Measurements from ENCODE around the gene FBXW9.
"Not testable (repeated sequence)": the region's sequence is repeated elsewhere in the genome, so short reads cannot be mapped to it uniquely, and the experiment has no call there.

Gene FBXW9

GRCh38 chr19:12715929-12716328 is 19.5 kb upstream of the FBXW9 start:
- Histone ChIP-seq H3K27me3 (ENCODE audit: low read length) (no peaks in the 10 kb centered on the region), H2AFZ (ENCODE audit: low read depth, low read length, severe bottlenecking) (no peak overlapping the region), H4K20me1 (ENCODE audit: low read depth, low read length) (peaks cover 7% of the 10 kb centered on the region; the same call in 1 of the 2 replicates), H3F3A (ENCODE audit: insufficient read depth) (no peaks in the 10 kb centered on the region), H3K79me2 (ENCODE audit: insufficient read depth, low read length) (peaks cover 42% of the 10 kb centered on the region), H3K9ac (ENCODE audit: low read length) (no peak overlapping the region), H3K9me3 (ENCODE audit: insufficient read depth, low read length) (no peaks in the 10 kb centered on the region), H3K4me3 (ENCODE audit: insufficient read depth, low read length, poor library complexity, severe bottlenecking) (no peak overlapping the region), H3K27ac (ENCODE audit: low read depth, low read length) (no peak overlapping the region), H3K4me2 (ENCODE audit: low read depth, low read length, poor library complexity, severe bottlenecking) (no peak overlapping the region), H3K9me2 (replicated peaks; ENCODE audit: insufficient read depth, low read length) (no peaks in the 10 kb centered on the region), H3K36me3 (ENCODE audit: low read length) (peaks cover 4% of the 10 kb centered on the region; the same call in 1 of the 2 replicates)
- TF ChIP-seq CTCF (IDR thresholded peaks at IDR 0.05; ENCODE audit: insufficient read depth, low read length, poor library complexity, severe bottlenecking) = no peak
- TF ChIP-seq EZH2phosphoT487 (conservative IDR thresholded peaks at IDR 0.05; ENCODE audit: low read length) = no peak

GRCh38 chr19:12715102-12715501 is 18.7 kb upstream of the FBXW9 start:
- H4K20me1 ChIP-seq (ENCODE audit: low read depth, low read length) = 0 out of 2 replicates have a peak, but pooled peaks cover 4% of the 10 kb centered on the region
- H3F3A ChIP-seq (ENCODE audit: insufficient read depth) = no peaks in the 10 kb centered on the region
- TF ChIP-seq CTCF (IDR thresholded peaks at IDR 0.05; ENCODE audit: insufficient read depth, low read length, poor library complexity, severe bottlenecking) (no peak), EZH2phosphoT487 (conservative IDR thresholded peaks at IDR 0.05; ENCODE audit: low read length) (no peak)
- H3K79me2 ChIP-seq (ENCODE audit: insufficient read depth, low read length) = peaks cover 36% of the 10 kb centered on the region
- H3K9me3 ChIP-seq (ENCODE audit: insufficient read depth, low read length) = no peaks in the 10 kb centered on the region
- H3K9ac ChIP-seq (ENCODE audit: low read length) = no peak overlapping the region
- H3K4me3 ChIP-seq (ENCODE audit: insufficient read depth, low read length, poor library complexity, severe bottlenecking) = no peak overlapping the region
- no peak overlapping the region for H3K4me2 ChIP-seq (ENCODE audit: low read depth, low read length, poor library complexity, severe bottlenecking)
- H3K9me2 ChIP-seq (replicated peaks; ENCODE audit: insufficient read depth, low read length) = no peaks in the 10 kb centered on the region
- H3K27me3 ChIP-seq (ENCODE audit: low read length) = no peaks in the 10 kb centered on the region
- no peak overlapping the region for H2AFZ ChIP-seq (ENCODE audit: low read depth, low read length, severe bottlenecking)
- no peak overlapping the region for H3K27ac ChIP-seq (ENCODE audit: low read depth, low read length)
- H3K36me3 ChIP-seq (ENCODE audit: low read length) = peaks cover 9% of the 10 kb centered on the region; the same call in 1 of the 2 replicates

GRCh38 chr19:12713304-12713703 is 16.9 kb upstream of the FBXW9 start:
- H3K9me2 ChIP-seq (replicated peaks; ENCODE audit: insufficient read depth, low read length); H4K20me1 ChIP-seq (ENCODE audit: low read depth, low read length); H3K27me3 ChIP-seq (ENCODE audit: low read length); H3K9ac ChIP-seq (ENCODE audit: low read length); H3K9me3 ChIP-seq (ENCODE audit: insufficient read depth, low read length); H2AFZ ChIP-seq (ENCODE audit: low read depth, low read length, severe bottlenecking); H3F3A ChIP-seq (ENCODE audit: insufficient read depth); H3K27ac ChIP-seq (ENCODE audit: low read depth, low read length); H3K36me3 ChIP-seq (ENCODE audit: low read length); H3K4me3 ChIP-seq (ENCODE audit: insufficient read depth, low read length, poor library complexity, severe bottlenecking); H3K4me2 ChIP-seq (ENCODE audit: low read depth, low read length, poor library complexity, severe bottlenecking): not testable (repeated sequence)
- H3K79me2 ChIP-seq (ENCODE audit: insufficient read depth, low read length) = peaks cover 19% of the 10 kb centered on the region

GRCh38 chr19:12712077-12712476 is 15.6 kb upstream of the FBXW9 start:
- not testable (repeated sequence) for H4K20me1 ChIP-seq (ENCODE audit: low read depth, low read length); H3K9me2 ChIP-seq (replicated peaks; ENCODE audit: insufficient read depth, low read length); H2AFZ ChIP-seq (ENCODE audit: low read depth, low read length, severe bottlenecking); H3K36me3 ChIP-seq (ENCODE audit: low read length); H3K9ac ChIP-seq (ENCODE audit: low read length); H3K27ac ChIP-seq (ENCODE audit: low read depth, low read length); H3K79me2 ChIP-seq (ENCODE audit: insufficient read depth, low read length); H3F3A ChIP-seq (ENCODE audit: insufficient read depth); H3K4me2 ChIP-seq (ENCODE audit: low read depth, low read length, poor library complexity, severe bottlenecking); H3K9me3 ChIP-seq (ENCODE audit: insufficient read depth, low read length); H3K27me3 ChIP-seq (ENCODE audit: low read length); H3K4me3 ChIP-seq (ENCODE audit: insufficient read depth, low read length, poor library complexity, severe bottlenecking)
- peak; percentile 5 for TF ChIP-seq CTCF (IDR thresholded peaks at IDR 0.05; ENCODE audit: insufficient read depth, low read length, poor library complexity, severe bottlenecking)
